GM19324 (cell line): Measurements from ENCODE around the gene PDF.
A peak's percentile ranks its signal among the peaks of the same experiment; 100 is the strongest.
"Not testable (repeated sequence)": the region's sequence is repeated elsewhere in the genome, so short reads cannot be mapped to it uniquely, and the experiment has no call there.

ENCODE experiments used
- ATAC-seq: cut with Tn5 transposase; IDR thresholded peaks from one replicate; pipeline ENCODE4 v1.9.1; 2021; ENCODE audit warnings: mild to moderate bottlenecking, moderate library complexity; ENCODE audit not compliant: unreplicated experiment, low FRiP score

PDF gene, protein sequence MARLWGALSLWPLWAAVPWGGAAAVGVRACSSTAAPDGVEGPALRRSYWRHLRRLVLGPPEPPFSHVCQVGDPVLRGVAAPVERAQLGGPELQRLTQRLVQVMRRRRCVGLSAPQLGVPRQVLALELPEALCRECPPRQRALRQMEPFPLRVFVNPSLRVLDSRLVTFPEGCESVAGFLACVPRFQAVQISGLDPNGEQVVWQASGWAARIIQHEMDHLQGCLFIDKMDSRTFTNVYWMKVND

DNA sequence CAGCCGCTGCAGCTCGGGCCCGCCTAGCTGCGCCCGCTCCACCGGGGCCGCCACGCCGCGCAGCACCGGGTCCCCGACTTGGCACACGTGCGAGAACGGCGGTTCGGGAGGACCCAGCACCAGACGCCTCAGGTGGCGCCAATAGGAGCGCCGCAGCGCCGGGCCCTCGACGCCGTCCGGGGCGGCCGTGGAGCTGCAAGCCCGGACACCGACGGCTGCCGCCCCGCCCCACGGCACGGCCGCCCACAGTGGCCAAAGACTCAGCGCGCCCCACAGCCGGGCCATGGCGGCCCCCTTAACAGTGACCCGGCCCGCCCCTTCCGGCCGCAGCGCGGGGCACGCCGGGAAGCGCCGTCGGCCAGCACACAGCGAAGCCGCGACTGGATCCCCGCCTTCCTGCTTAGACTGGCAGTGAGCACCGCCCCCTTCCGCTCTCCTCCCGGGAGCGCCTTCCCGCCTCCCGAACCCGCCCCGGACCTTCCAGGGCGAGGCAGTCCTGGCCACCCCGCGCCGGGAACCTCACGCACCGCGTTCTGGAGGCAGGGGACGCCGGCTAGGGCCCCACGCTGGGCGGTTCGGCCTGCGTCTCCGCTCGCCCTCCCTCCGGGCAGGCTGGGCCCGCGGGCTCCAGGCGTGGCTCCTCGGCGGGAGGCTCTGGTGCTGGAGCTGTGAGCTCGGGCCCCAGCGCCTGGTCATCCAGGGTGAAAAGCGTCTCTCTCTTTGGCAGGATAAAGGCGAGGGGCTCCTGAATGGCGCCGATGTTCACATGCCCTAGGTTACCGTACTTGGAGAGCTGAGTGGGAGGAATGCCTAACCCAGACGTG, at the start of gene PDF:
PDF (minus strand) TSS at position 303 of the 824 bp plus-strand sequence; CDS start at position 285, 18 bp downstream.
- ATAC-seq, result peak; percentile 94

DNA sequence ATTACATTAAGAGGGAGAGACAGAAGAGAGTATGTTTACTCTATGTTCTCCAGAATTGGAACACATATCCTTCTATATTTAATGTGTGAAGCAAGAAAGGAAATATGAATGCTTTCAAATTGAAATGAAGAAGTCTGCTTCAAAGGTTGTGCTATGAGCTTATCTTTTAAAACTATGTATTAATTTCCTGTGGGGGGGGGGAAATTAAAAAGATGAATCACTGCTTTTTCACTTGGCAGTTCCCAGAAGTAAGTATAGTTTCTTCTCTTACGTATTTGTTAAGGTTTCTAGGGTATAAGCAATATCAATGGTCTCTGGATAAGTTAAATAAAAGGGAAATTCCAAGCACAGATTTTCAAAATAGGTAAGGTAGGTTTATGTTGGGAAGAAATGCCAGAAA, 48.4 kb upstream of the PDF start:
- ATAC-seq, result no peak

DNA sequence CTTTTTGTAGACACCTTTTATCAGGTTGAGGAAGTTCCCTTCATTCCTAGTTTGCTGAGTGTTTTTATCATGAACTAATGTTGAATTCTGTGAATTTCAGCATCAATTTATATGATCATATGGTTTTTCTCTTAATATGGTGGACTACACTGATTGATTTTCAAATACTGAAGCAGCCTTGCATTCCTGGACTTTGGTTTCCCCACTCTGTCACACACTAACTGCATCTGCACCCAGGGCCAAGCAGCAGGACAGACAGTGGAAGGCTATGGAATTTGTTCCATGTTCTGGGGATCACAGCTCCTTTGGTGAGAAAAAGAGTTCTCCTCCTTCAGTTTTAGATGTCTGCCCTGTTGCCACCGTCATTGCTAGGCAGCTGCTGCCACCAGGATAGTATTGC, 47.6 kb upstream of the PDF start:
- ATAC-seq, result no peak

DNA sequence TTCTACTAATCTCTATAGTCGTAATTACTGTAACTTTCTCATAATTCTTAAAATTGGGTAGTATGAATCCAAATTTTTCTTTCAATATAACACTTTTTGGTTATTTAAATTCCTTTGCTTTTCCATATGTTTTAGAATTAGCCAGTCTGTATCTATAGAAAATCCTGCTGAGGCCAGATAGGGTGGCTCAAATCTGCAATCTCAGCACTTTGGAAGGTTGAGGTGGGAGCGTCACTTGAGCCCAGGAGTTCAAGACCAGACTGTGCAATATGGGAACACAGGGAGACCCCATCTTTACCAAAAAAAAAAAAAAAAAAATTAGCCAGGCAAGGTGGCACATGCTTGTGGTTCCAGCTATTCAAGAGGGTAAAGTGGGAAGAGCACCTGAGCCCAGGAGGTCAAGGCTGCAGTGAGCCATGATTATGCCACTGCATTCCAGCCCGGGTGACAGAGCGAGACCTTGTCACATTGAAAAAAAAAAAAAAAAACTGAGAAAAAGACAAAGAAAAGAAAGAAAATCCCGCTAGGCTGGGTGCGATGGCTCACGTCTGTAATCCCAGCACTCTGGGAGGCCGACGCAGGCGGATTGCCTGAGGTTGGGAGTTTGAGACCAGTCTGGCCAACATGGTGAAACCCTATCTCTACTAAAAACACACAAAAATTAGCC, 46.1 kb upstream of the PDF start:
- no peak for ATAC-seq

DNA sequence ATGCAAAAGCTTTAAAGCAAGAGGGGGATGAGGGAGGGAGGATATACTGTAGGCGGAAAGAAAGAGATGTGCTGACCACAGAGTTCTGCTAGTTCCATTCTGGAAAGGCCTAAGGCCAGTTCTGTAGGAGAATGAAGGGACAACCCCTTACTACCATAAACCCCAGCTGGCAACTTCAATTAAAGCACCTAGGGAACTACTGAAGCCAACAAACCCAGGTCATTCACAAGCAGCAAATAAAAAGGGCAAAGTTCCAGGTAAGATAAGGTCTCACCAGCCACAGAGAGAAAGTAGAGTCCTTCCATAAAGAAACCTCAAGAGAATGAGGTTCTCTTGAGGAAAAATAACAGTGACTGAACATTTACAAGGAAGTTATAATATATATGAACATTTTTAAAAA, 42.6 kb upstream of the PDF start:
- no peak for ATAC-seq

DNA sequence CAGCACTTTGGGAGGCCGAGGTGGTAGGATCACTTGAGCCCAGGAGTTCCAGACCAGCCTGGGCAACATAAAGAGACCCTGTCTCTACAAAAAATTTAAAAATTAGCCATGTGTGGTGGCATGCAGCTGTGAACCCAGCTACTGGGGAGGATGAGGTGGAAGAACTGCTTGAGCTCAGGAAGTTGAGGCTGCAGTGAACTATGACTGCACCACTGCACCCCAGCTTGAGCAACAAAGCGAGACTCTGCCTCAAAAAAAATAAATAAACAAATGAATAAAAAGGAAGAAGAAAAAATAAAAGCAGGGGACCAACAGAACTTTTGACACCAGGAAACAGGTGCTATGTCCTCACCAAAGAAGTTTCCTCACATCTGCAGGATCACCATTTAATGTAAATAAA, 41.2 kb upstream of the PDF start:
- ATAC-seq, result no peak

DNA sequence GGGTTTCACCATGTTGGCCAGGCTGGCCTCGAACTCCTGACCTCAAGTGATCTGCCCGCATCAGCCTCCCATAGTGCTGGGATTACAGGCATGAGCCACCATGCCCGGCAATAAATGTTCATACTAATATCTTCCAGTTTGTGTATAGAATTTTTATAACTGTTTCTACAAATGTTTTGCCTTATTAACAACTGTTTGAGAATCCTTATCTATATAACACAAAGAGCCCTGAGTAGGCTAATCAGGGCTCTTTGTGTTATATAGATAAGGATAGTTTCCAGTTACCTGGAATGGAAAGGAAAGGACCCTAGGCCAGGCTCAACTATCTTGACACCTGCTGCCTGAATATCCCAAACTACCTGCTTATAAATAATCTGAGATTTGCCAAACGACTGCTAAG, 38.5 kb upstream of the PDF start:
- no peak for ATAC-seq

DNA sequence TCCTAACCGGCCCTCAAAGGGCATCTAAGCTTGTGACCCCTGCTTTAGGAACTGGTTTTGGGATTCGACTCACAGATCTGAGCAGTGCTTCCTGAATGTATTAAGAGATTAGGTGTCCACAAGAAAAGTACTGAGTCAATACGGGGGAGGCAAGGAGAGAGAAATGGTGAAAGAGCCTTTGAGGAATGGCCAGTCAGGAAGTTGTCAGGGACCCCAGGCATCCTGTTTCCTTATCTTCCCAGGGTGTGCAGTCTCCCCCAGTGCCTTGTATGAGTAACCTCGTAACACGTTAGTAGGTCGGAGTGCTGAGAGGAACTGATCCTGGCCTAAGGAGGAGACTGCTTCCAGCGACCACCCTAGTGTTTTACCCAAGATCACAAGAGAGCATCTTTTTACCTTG, 37.6 kb upstream of the PDF start:
- no peak for ATAC-seq

DNA sequence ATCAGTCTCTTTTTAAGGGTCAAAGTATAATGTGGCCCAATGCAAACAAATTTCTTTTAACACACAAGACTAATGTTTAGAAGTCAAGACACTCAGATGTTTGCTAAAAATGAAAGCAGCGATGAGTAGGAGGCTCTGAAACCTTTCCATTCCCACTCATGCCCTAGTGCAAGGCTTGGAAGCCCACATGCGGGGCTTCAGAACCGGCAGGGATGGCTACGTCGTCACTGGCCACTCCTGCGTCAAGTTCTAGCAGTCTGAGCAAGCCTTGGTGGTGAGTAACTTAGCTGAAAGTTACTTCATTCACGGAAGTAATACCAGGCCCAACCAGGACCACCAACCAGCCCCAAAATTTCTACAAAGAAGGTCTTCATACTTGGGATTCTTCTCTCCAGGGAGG, 36.0 kb upstream of the PDF start:
- ATAC-seq, result no peak

DNA sequence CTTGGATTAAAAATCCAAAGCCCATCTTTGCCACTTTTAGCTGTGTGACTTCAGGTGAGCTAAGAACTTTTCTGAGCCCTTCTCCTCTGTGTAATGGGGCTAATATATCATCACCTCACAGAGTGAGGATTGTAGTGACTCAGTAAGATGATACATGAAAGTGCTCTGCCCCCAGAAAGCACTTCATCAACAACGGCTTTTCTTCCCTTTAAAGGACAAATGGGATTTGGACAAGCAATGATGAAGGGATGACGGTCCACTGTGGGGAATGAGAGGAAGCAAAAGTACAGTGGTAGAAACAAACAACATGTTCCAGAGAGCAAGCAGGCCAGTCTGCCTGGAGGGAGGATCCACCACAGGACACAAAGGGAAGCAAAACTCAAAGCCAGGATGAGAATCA, 35.5 kb upstream of the PDF start:
- no peak for ATAC-seq

DNA sequence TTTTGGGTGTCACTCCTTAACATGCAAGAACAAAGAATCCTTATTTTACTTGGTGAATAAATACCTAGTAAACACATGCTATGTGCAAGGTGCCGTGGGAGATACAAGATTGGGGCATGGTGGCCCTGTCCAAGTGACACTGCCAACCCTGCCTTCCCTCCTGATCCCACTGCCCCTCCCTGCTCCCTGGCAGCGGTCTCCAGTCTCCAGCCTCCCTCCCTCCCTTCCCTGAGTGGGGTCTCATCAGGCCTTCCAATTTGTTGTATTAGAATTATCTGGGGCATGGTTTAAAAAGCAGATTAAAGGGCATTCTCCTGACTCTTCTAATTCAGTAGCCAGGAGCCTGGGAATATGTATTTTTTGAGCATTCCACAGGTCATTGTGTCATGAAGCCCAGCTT, 33.7 kb upstream of the PDF start:
- no peak for ATAC-seq

DNA sequence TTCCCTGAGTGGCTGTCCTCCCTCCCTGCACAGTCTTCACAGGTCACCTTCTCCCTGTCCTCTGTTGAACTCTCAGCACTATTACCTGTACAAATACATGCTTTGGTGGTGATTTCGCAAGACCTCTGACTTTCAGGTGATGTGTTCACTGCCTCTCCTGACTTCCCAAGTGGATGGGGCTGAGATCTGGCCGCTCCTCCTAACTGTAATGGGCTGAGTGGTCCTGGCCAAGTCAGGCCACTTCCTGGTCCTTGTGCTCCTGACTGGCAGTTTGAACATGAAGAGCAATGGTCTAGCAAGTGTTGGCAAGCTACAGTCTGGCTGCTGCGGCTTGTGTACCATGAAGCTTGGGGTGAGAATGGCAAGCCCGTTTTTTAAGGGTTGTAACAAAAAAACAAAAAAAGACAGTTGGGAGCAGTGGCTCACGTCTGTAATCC, 32.9 kb upstream of the PDF start:
- no peak for ATAC-seq

DNA sequence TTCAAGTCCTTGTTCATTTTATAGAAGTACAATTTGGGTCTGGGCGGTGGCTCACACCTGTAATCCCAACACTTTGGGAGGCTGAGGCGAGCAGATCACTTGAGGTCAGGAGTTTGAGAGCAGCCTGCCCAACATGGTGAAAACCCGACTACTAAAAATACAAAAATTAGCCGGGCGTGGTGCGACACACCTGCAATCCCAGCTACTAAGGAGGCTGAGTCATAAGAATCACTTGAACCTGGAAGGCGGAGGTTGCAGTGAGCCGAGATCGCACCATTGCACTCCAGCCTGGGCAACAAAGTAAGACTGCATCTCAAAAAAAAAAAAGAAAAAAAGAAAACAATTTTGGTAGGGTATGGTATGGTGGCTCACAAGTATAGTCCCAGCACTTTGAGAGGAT, 29.7 kb upstream of the PDF start:
- not testable (repeated sequence) for ATAC-seq

DNA sequence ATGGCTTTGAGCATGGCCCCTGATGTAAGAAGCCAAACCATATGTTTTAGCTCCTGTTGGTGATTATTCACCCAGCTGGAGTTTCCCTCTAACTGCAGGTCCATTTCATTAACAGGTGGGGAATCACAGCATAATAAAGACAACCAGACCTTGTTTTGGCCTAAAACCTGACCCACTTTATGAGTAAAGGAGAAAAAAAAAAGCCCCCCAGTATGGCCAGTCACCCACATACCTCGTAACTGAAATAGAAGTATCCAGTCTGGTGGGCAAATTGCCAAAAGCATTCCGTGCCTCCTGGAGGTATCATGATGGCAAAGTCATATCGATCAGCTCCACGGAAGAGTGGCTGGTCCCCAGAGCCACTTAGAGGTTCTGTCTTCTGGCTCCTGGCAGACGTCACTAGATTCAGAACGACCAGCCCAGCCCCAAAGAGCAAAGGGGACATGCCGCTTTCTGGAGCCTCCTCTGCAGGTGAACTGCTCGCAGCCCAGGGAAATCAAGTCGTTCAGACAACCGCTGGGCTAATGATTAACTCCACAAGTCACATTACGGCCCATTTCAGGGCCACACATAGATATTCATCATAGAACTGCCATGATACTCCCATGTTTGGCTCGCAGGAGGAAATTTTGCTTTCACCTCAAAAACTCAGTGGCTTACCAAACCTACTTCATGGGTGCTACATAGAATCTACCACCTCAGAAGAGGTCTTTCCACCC, 21.1 kb upstream of the PDF start, which contains the start of gene TMED6:
TMED6 (minus strand) TSS at position 478 of the 719 bp plus-strand sequence; CDS start at position 445, 33 bp downstream.
- ATAC-seq, result no peak

DNA sequence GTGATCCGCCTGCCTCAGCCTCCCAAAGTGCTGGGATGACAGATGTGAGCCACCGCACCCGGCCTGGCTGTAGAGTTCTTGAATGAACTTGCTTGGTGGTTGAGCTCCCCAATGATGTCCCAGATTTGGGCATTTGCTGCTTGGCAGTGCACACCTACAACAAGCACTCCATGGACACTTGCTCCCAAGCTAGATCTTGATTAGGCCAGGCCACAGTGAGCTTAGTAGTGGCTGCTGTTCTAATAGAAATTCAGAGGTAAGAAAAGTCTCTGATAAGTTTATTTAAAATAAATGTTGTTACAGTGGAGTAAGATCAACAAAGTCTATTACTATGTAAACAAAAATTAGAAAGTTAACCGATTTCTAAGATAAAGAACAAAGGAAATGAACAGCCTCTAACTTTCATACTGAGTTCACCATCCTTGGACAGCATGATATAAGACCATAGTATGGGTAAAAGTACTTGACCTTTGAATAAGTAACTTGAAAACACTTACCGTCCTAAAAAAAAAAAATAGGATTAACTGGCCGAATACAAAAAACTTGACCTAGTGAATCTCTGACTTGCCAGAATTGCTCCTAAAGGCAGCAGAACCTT, 20.2 kb upstream of the PDF start:
- ATAC-seq, result no peak

DNA sequence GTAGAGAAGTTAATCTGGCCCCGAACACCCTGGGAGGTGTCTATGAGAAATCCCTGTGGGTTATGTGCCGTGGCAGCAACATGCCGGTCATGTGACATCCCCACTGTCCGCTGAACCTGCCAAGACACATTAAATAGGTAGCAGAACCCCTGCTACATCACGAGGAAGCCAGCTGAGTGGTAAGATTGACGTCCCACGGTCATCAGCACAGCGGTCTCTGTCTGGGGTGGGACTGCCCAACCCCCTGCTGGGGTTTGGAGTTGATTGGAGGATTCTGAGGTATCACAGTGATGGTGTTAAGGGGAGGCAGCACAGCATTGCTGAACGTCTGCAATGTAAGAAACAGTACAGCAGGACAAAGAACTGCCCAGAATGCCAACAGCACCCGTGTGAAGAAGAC, 19.1 kb upstream of the PDF start:
- ATAC-seq, result no peak

DNA sequence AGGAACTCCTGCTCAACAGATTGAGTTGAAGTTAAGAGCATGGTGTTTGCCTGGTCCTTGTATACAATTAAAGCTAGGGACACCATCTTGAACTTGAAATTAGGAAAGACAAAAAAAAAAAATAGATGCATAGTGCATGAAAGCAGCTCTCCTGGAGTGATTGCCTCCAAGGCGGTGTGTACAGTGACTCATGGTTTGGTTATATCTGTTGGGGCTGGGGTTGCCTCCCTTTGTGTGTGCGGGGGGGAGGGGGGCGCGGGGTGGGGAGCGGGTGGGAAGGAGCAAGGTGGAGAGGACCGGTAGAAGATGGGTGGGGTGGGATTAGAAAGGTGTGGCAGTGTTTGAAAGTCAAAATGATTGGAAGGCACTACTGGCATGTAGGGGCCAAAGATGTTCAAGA, 17.8 kb upstream of the PDF start:
- ATAC-seq, result no peak

DNA sequence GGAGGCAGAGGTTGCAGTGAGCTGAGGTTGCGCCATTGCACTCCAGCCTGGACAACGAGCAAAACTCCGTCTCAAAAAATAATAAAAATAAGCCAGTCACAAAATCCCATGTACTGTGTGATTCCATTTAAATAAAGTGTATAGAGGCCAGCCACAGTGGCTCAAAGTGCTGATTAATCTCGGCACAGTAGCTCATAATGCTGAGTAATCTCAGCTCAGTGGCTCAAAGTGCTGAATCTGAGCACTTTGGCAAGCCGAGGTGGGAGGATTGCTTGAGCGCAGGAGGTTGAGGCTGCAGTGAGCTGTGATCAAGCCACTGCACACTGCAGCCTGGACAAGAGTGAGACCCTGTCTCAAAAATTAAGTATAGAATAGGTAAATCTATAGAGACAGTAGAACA, 16.3 kb upstream of the PDF start:
- ATAC-seq, result no peak

DNA sequence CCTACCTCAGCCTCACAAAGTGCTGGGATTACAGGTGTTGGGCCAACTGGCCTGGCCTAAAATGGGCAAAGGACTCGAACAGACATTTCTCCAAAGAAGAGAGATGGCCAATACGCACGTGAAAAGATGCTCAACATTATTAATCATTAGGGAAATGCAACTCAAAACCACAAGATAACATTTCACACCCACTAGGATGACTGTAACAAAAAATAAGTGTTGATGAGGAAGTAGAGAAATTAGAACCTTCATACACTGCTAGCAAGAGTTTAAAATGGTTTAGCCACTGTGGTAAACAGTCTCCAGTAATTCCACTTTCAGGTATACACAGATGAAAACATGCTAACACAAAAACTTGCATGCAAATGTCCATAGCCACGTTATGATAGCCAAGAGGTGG, 15.5 kb upstream of the PDF start:
- no peak for ATAC-seq

DNA sequence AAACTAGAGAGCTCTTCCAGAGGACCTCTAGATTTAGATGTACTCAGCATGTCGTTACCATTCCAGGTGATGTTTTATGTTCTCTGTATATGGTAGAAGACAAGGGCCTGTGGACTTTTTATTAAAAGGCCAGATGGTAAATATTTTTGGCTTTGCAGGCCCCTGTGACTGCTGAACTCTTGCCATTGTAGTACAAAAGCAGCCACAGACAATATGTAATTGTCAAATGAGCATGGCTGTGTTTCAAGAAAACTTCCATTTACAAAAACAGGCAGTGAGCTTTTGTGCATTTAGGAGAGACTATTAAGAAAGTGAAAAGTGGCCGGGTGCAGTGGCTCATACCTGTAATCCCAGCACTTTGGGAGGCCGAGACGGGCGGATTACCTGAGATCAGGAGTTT, 13.8 kb upstream of the PDF start:
- no peak for ATAC-seq
